GF-D8 (cell line): ENCODE measurements around the gene EIF1AD.
"Not testable (repeated sequence)": the region's sequence is repeated elsewhere in the genome, so short reads cannot be mapped to it uniquely, and the experiment has no call there.

ENCODE experiments used
- DNase-seq: peaks from one replicate; lab custom pipeline; 2025; lab: John Stamatoyannopoulos, UW

The EIF1AD gene, protein sequence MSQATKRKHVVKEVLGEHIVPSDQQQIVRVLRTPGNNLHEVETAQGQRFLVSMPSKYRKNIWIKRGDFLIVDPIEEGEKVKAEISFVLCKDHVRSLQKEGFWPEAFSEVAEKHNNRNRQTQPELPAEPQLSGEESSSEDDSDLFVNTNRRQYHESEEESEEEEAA

GRCh38 chr11:66001942-66002647 lies at the start of gene EIF1AD, which contains the start of gene BANF1:
TSS of gene EIF1AD (minus strand) at chr11:66002157. CDS start at chr11:66000389, 1,768 bp downstream.
TSS of gene BANF1 (plus strand) at chr11:66002503. CDS start at chr11:66003251, 748 bp downstream.
- DNase-seq, result peak; percentile 97

DNA sequence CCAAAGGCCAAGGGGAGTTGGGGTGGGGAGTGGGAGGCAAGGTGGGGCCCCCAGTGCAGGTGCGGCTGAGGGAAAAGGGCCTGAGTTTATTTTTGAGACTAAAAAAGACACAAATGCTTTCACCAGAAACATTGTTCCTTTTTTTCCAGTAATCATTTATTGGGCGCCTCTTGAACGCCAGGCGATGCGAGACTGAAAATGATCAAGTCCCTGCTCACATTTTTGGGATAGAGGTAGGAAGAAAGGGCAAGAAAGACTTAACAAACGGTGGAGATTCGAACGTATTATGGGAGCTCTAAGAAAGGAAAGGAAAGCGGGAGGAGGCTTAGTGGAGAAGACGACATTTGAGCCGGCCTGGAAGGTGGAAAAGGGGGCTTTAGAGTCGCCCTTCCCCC lies 49.4 kb upstream of the EIF1AD start:
- DNase-seq, result no peak

DNA sequence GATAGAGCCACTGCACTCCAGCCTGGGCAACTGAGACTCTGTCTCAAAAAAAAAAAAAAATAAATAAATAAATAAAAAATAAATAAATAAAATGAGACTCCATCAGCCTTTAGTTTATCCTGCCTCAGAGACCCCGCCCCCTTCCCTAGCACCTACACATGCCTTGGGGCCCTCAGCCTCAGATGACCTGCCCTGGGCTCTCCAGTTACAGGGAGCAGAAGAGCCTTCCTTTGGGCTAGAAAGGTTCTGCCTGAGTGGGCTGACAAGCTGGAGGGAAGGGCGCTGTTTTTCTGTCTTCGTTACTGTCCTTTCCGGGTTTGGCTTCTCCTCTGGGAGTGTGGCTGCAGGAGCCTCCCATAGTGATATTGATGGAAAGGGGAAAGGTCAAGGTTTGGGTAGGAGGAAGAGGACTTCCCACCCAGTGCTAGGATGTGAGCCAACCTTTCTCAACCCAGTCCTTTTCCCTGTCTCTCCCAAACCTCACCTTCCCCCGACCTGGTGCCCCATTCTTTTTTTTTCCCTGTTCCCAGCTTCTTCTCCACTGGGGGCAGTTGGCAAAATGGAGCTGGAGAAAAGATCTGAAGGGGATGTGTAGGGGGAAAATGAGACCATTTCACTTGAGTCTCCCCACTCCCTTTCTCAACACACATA lies 48.7 kb upstream of the EIF1AD start:
- no peak for DNase-seq

- no peak for DNase-seq
Measured at GRCh38 chr11:66048547-66049323, 46.8 kb upstream of the EIF1AD start, which contains the start of gene GAL3ST3. TSS of gene GAL3ST3 (minus strand) at chr11:66049161. CDS start at chr11:66045415, 3,746 bp downstream.

DNA sequence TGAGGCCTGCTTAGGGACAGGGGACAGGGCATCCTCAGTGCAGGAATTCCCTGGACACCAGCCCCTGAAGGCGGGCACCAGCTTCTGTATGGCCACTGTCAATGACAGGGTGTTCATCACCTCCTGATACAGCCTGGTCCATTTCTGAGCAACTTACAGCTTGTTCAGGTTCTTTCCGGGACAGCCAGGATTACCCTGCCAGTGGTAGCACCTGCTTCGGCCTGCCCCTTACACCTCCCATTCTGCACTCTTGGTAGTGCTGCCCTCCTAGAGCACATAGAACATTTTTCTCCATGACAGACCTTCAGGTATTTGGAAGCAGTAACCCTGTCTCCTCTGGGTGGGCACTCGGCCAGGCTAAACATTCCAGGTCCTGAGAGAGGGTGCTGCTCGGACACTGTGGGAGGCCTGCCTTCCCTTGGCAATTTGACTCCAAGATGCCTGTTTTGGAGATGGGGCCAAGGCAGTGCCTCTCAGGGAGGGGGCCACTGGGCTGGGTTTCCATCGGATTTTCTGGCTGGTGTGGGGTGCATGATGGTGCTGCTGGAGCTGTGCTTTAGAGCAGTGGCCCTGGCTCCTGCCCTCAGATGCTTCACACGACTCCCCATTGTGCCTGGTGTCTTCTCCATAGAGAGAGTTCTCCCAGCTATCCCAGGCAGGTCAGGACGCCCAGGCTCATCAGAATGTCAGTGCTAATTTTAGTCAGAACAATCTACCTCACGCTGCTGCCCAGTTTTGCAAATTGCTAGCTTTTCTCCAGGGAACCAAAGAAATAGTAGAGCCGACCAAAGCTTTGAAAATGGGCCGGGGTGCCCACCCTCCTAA lies 45.8 kb upstream of the EIF1AD start:
- no peak for DNase-seq

GRCh38 chr11:66046901-66047300 lies 44.9 kb upstream of the EIF1AD start:
- DNase-seq, result no peak

DNA sequence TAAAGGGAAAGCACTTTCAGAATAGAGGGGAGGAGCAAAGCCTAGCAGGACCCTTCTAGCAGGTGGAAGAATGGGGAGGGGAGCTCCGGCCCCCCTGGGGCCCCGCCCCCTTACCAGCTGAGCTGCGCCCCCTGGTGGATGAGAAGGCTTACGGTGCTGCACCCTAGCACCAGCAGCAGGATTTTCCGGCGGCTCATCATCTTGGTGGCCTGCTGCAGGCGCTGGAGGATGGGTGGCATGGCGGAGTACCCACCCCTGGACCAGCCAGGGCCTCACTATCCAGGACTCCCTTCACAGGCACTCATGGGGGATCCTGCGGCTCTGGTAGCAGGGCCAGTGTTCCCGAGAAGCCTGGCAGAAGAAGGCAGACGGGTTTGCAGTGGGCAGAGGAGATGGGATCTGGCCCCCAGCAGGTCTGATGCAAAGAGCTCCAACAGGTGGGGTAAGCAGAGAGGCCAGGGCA lies 43.3 kb upstream of the EIF1AD start:
- DNase-seq, result peak; percentile 24

- no peak for DNase-seq
Measured at GRCh38 chr11:66044757-66045156, 42.8 kb upstream of the EIF1AD start.

- DNase-seq, result no peak
Measured at GRCh38 chr11:66042996-66043906, 41.3 kb upstream of the EIF1AD start.

GRCh38 chr11:66042227-66042995 lies 40.5 kb upstream of the EIF1AD start:
- no peak for DNase-seq

GRCh38 chr11:66039765-66040164 lies 37.8 kb upstream of the EIF1AD start:
- DNase-seq, result no peak

DNA sequence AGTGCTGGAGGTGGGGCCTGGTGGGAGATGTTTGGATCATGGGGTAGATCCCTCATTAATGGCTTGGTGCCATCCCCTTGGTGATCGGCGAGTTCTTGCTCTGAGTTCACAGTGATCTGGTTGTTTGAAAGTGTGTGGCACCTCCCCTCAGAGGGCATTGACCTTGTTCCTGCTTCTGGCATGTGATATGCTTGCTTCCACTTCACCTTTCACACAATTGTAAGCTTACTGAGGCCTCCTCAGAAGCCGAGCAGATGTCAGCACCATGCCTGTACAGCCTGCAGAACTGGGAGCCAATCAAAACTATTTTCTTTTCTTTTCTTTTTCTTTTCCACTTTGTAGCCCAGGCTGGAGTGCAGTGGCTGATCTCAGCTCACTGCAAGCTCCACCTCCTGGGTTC lies 35.4 kb upstream of the EIF1AD start:
- DNase-seq, result no peak

GRCh38 chr11:66036334-66036710 lies 34.4 kb upstream of the EIF1AD start:
- no peak for DNase-seq

DNA sequence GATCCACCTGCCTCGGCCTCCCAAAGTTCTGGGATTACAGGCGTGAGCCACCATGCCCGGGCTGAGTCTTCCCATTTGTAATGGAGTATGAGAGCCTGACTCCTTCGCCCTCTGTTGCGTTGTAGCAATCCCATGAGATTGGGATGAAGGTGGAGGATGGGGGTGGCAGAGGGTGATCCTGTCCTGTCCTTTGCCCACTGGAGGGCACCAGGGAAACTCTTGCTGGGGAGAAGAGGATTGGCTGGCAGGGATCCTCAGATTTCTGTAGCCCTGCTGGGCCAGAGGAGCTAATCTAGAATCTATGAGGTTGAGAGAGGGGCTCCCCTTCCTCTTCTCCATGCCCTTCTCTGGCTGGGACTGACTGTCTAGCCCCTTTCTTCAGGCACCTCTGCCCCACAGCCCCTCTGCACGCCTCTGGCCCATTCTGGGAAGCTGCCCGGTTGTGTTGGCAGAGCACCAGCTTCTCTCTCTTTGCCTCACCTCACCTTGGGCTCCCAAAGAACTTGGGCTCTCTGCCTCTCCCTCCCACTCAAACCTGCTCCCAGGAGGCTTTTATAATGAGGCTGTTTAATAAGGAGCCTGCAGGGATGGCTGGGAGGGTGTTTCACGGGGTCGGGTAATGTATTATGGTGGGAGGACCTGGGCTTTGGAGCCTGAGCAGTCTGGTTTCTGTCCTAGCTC lies 33.8 kb upstream of the EIF1AD start:
- no peak for DNase-seq

DNA sequence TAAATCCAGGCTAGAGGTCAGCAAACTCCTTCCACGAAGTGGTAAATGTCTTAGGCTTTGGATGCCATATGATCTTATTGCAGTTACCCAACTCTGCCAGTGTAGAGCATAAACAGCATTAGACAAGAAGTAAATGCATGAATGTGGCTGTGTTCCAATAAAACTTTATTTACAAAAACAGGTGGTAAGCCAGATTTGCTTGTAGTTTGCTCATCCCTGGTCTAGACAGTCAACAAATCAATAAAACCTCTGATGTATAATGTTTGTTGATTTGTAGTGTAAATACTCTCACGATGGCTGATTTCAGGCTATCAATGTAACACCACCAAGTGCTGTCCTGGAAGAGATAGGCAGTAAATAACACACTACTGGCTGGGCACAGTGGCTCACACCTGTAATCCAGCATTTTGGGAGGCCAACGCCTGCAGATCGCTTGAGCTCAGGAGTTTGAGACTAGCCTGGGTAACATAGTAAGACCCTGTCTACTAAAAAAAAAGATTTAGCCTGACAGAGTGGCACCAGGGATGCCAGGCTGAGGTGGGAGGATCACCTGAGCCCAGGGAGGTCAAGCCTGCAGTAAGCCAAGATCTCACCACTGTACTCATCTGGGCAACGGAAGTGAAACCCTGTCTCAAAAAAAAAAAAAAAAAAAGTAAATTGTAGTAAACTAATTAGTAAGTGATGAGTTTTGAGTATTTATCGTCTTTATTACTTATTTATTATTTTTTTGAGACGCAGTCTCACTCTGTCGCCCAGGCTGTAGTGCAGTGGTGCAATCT lies 31.2 kb upstream of the EIF1AD start:
- DNase-seq, result no peak

DNA sequence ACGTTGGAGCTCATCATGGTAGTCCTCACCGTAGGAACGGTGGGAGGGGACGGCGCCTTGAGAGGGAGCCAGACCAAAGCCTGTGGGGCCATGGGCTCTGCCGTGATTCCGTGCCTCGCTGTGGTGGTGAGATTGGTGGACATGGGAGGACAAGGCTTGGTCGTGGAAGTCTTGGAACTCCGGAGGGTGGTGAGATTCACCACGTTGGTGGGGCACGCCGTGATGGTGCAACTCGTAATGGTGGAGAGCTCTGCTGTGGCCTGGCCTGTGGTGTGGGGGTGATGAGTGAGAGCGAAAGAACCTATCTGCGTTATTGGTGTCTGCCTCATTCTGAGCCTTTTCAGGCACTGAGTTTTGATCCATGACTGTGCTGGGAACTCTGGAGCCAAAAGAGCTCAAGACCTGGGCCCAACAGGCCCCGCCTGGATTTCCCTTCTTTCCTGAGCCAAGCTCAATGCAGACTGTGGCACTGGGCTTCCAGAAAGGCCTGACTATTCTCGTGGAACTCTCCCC lies 24.1 kb upstream of the EIF1AD start, which contains the start of gene CATSPER1:
CATSPER1 (minus strand) TSS at position 463 of the 513 bp plus-strand sequence; CDS start at position 363, 100 bp downstream.
- no peak for DNase-seq

DNA sequence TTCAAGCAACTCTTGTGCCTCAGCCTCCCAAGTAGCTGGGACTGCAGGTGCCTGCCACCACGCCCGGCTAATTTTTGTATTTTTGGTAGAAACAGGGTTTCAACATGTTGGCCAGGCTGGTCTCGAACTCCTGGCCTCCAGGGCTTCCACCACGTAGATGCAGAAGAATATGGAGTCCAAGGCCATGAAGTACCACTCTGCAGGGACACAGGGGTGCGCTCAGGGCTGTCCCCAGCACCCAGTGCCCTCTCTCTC lies 21.2 kb upstream of the EIF1AD start:
- not testable (repeated sequence) for DNase-seq
